Measurements from ENCODE around the gene HOXA3.

Gene HOXA3

GRCh38 chr7:27142580-27143022 lies 9.8 kb downstream of the HOXA3 start:
- DNase-seq = no peak

GRCh38 chr7:27141923-27142579 lies 10.3 kb downstream of the HOXA3 start:
- no peak for DNase-seq

GRCh38 chr7:27141137-27141922 lies 11.1 kb downstream of the HOXA3 start:
- no peak for DNase-seq

- no peak for DNase-seq
Measured at GRCh38 chr7:27140126-27140857, 12.1 kb downstream of the HOXA3 start.

- no peak for DNase-seq
Measured at GRCh38 chr7:27139334-27140125, 12.9 kb downstream of the HOXA3 start.

GRCh38 chr7:27138985-27139333 lies 13.4 kb downstream of the HOXA3 start:
- DNase-seq = no peak

- no peak for DNase-seq
Measured at GRCh38 chr7:27138472-27138871, 13.9 kb downstream of the HOXA3 start.

GRCh38 chr7:27137640-27138315 lies 14.6 kb downstream of the HOXA3 start:
- no peak for DNase-seq

- DNase-seq = no peak
Measured at GRCh38 chr7:27134392-27134791, 18.0 kb downstream of the HOXA3 start.

GRCh38 chr7:27133409-27134231 lies 18.8 kb downstream of the HOXA3 start:
- DNase-seq = no peak

GRCh38 chr7:27132978-27133377 lies 19.4 kb downstream of the HOXA3 start:
- DNase-seq = no peak

- no peak for DNase-seq
Measured at GRCh38 chr7:27132214-27132613, 20.2 kb downstream of the HOXA3 start.

GRCh38 chr7:27131390-27131819 lies 21.0 kb downstream of the HOXA3 start:
- DNase-seq = no peak

GRCh38 chr7:27130540-27131389 lies 21.6 kb downstream of the HOXA3 start, which contains the start of gene HOXA4:
Gene HOXA4, minus strand, starts transcription at chr7:27130757. Its CDS starts 24 bp downstream, at chr7:27130733.
- DNase-seq = peak; percentile 78

- DNase-seq = no peak
Measured at GRCh38 chr7:27129729-27130539, 22.4 kb downstream of the HOXA3 start.

GRCh38 chr7:27128776-27129728 lies 23.3 kb downstream of the HOXA3 start:
- no peak for DNase-seq

- DNase-seq = no peak
Measured at GRCh38 chr7:27128034-27128433, 24.3 kb downstream of the HOXA3 start.
